ENCODE measurements around the gene PPHLN1. TPM values are rescaled to one million over a fixed set of nuclear protein-coding genes. Genes with fewer than 3 reads are reported as not detected.

The PPHLN1 gene
- total and polyA plus RNA-seq, 2 of the 8 experiments (the other 6 are each of a cell fraction or from before 2014, with no cell fraction given), result 34.3 to 71.6 TPM

DNA sequence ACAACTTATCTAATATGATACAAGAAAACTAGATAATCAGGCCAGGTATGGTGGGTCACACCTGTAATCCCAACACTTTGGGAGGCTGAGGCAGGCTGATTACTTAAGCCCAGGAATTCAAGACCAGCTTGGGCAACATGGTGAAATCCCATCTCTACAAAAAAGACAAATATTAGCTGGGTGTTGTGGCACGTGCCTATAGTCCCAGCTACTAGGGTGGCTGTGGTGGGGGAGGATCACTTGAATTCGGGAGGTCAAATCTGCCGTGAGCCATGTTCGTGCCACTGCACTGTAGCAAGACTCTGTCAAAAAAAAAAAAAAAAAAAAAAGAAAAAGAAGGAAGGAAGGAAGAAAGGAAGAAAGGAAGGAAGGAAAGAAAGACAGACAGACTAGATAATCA lies 27.1 kb upstream of the PPHLN1 start:
- Histone ChIP-seq H3K4me2 (ENCODE audit: insufficient read depth in 1 of 2, low read depth in 2 of 2, low read length in 2 of 2) (no peak overlapping the region), H2AK5ac (ENCODE audit: low read depth, low read length) (no peak overlapping the region), H3K79me2 (ENCODE audit: control insufficient read depth in 1 of 2, insufficient read depth in 2 of 2, low read length in 2 of 2) (no peaks in the 10 kb centered on the region), H3K9me3 (ENCODE audit: insufficient read depth in 2 of 2, low read depth in 1 of 2, low read length in 1 of 2) (peaks cover 6 to 8% of the 10 kb centered on the region in 2 experiments; a peak in 3 of 4 replicates), H3K23ac (ENCODE audit: insufficient read length) (no peak overlapping the region), H2BK120ac (replicated peaks; ENCODE audit: low read depth, low read length) (no peak overlapping the region), H3K18ac (ENCODE audit: extremely low read depth, low read length) (no peak overlapping the region), H3K79me1 (ENCODE audit: low read depth, low read length) (no peaks in the 10 kb centered on the region), H4K5ac (ENCODE audit: insufficient read length, low read depth, low read length) (no peak overlapping the region), H2BK12ac (ENCODE audit: low read depth, low read length) (no peak overlapping the region), H2BK20ac (ENCODE audit: low read length) (no peak overlapping the region), H2AFZ (ENCODE audit: low read length) (no peak overlapping the region), H3K23me2 (ENCODE audit: low read depth, low read length) (peaks cover 3% of the 10 kb centered on the region; the same call in 1 of the 2 replicates), H3K4me1 (replicated peaks in 1 of 4; ENCODE audit: control insufficient read depth in 3 of 4, insufficient read depth in 4 of 4, low read length in 3 of 4) (no peaks in the 10 kb centered on the region), H4K91ac (replicated peaks; ENCODE audit: insufficient read length, low read length) (no peak overlapping the region), H3K36me3 (ENCODE audit: control insufficient read depth in 2 of 4, insufficient read depth in 4 of 4, low read length in 3 of 4) (no peaks in the 10 kb centered on the region), H3K14ac (ENCODE audit: insufficient read length) (no peak overlapping the region), H3K9ac (replicated peaks in 1 of 4; ENCODE audit: extremely low read depth in 1 of 4, low read depth in 3 of 4, low read length in 3 of 4) (no peak overlapping the region), H3K56ac (replicated peaks; ENCODE audit: insufficient read length, low read depth, low read length) (no peak overlapping the region), H3K27me3 (replicated peaks in 1 of 4; ENCODE audit: control insufficient read depth in 3 of 4, extremely low read depth in 1 of 4, insufficient read depth in 3 of 4, low read length in 3 of 4) (no peaks in the 10 kb centered on the region), H3K27ac (ENCODE audit: low read depth, low read length) (no peak overlapping the region), H3K4ac (replicated peaks; ENCODE audit: insufficient read length, low read depth, low read length) (no peak overlapping the region), H4K8ac (ENCODE audit: extremely low read depth, insufficient read depth, low read length) (no peak overlapping the region), H4K20me1 (replicated peaks in 1 of 2; ENCODE audit: control insufficient read depth in 1 of 2, insufficient read depth in 2 of 2, low read length in 2 of 2) (no peaks in the 10 kb centered on the region), H3K4me3 (ENCODE audit: extremely low read depth in 1 of 4, insufficient read depth in 2 of 4, low read depth in 3 of 4, low read length in 4 of 4) (no peak overlapping the region), H2BK5ac (ENCODE audit: low read depth, low read length) (no peak overlapping the region), H2BK15ac (ENCODE audit: low read length) (no peak overlapping the region)
- WGBS, 2 experiments (ENCODE audit: extremely low coverage in 1 of 2, insufficient coverage in 1 of 2, insufficient read length in 1 of 2, insufficient replicate concordance in 2 of 2, low coverage in 1 of 2, low lambda C conversion rate in 2 of 2, missing lambda C conversion rate in 1 of 2), result 94% methylated on average over 4 of the region's 4 CpGs; no CpG with 5 or more reads in 1 of the 2 experiments
- DNase-seq (ENCODE audit: low read depth in 1 of 2, low spot score in 2 of 2) (no peak), FAIRE-seq (no peak)
- ChIA-PET CTCF (ENCODE audit: partially characterized antibody) (interaction anchor here (0.5 to 1.4 kb wide), 5 partner anchors 8 to 1519 kb away, joined by 3 to 4 read pairs (median 3); no protein-coding TSS in a partner anchor), POLR2A (ENCODE audit: partially characterized antibody) (no interaction called here)
- TF ChIP-seq, protein P1, sequence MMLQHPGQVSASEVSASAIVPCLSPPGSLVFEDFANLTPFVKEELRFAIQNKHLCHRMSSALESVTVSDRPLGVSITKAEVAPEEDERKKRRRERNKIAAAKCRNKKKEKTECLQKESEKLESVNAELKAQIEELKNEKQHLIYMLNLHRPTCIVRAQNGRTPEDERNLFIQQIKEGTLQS (IDR thresholded peaks at IDR 0.05; ENCODE audit: insufficient read depth, low read depth, low read length), result no peak
- no peak for TF ChIP-seq FOSL1 (IDR thresholded peaks at IDR 0.05; ENCODE audit: insufficient read depth, low read depth, low read length)
- no peak for TF ChIP-seq CHD1 (IDR thresholded peaks at IDR 0.05; ENCODE audit: low read depth, low read length)
- no peak for TF ChIP-seq BRCA1 (IDR thresholded peaks at IDR 0.05; ENCODE audit: low read depth, low read length)

Data from H1 (cell line).